ENCODE measurements around the gene DIPK1C. TPM values are rescaled to one million over a fixed set of nuclear protein-coding genes. Genes with fewer than 3 reads are reported as not detected.

DIPK1C gene
- total RNA-seq, 4 donors from 2014 or later: 0.12 to 9.1 TPM; not detected in 2

GRCh38 chr18:74447404-74448152 is 9.5 kb downstream of the DIPK1C start:
- Histone ChIP-seq H3K27me3 (no peaks in the 10 kb centered on the region), H3K4me3 (no peak overlapping the region), H3K36me3 (no peaks in the 10 kb centered on the region), H3K9me3 (no peaks in the 10 kb centered on the region), H3K27ac (no peak overlapping the region), H3K4me1 (no peaks in the 10 kb centered on the region)
- TF ChIP-seq CTCF (IDR thresholded peaks at IDR 0.05) (no peak), POLR2A (IDR thresholded peaks at IDR 0.05) (no peak)
- DNase-seq: no peak
- intact Hi-C loops (cut with DNase I; ENCODE audit: low total_unique reads): no loop called here

DNA sequence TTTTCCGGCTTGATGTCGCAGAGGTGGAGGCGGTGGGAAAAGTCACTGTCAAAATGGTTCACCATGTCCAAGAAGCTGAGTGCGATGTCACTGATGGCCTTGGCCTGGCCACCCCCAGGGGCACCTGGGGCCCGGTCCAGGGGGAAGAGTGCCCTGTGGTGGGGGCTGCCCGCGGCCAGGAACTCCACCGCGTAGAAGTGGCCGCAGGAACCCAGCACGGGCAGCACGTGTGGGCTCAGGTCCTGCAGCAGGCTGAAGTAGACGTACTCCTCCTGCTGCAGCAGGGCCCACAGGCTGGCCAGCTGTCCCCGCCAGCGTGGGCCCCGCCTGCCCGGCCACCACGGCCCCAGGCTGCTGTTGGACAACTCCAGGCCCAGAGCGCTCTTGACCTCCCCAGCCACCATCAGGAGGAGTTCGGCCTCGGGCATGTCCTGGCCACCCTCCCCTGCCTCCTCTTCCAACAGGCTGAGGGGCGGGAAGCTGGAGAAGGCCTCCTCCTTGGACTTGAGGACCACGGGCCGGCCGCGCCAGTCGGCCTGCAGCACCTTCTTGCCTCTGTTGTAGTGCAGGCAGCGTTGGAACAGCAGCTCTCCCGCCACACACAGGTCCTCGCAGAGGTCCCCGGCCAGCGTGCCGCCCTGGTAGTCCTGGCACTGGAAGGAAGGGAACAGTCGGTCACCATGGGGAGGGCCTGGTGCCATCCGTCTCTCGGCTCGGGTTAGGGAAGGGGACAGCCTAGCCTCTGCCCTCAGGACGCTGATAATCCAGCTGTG is 10.3 kb downstream of the DIPK1C start:
- no peak for DNase-seq
- TF ChIP-seq CTCF (IDR thresholded peaks at IDR 0.05): no peak
- no peak for TF ChIP-seq POLR2A (IDR thresholded peaks at IDR 0.05)
- Histone ChIP-seq H3K9me3 (no peaks in the 10 kb centered on the region), H3K4me3 (no peak overlapping the region), H3K27me3 (no peaks in the 10 kb centered on the region), H3K36me3 (no peaks in the 10 kb centered on the region), H3K27ac (no peak overlapping the region), H3K4me1 (no peaks in the 10 kb centered on the region)
- intact Hi-C loops (cut with DNase I; ENCODE audit: low total_unique reads): no loop called here

GRCh38 chr18:74446178-74446577 is 10.9 kb downstream of the DIPK1C start:
- H3K36me3 ChIP-seq: no peaks in the 10 kb centered on the region
- intact Hi-C loops (cut with DNase I; ENCODE audit: low total_unique reads): no loop called here
- TF ChIP-seq CTCF (IDR thresholded peaks at IDR 0.05) (no peak), POLR2A (IDR thresholded peaks at IDR 0.05) (no peak)
- no peaks in the 10 kb centered on the region for H3K27me3 ChIP-seq
- no peaks in the 10 kb centered on the region for H3K9me3 ChIP-seq
- no peak overlapping the region for H3K27ac ChIP-seq
- H3K4me1 ChIP-seq: no peaks in the 10 kb centered on the region
- H3K4me3 ChIP-seq: no peak overlapping the region
- no peak for DNase-seq

- Histone ChIP-seq H3K4me3 (no peak overlapping the region), H3K36me3 (no peaks in the 10 kb centered on the region), H3K27me3 (no peaks in the 10 kb centered on the region), H3K9me3 (no peaks in the 10 kb centered on the region), H3K27ac (no peak overlapping the region), H3K4me1 (no peaks in the 10 kb centered on the region)
- intact Hi-C loops (cut with DNase I; ENCODE audit: low total_unique reads): no loop called here
- DNase-seq: no peak
- no peak for TF ChIP-seq CTCF (IDR thresholded peaks at IDR 0.05)
- TF ChIP-seq POLR2A (IDR thresholded peaks at IDR 0.05): no peak
These were observed 11.5 kb downstream of the DIPK1C start for GRCh38 chr18:74445585-74445984.

DNA sequence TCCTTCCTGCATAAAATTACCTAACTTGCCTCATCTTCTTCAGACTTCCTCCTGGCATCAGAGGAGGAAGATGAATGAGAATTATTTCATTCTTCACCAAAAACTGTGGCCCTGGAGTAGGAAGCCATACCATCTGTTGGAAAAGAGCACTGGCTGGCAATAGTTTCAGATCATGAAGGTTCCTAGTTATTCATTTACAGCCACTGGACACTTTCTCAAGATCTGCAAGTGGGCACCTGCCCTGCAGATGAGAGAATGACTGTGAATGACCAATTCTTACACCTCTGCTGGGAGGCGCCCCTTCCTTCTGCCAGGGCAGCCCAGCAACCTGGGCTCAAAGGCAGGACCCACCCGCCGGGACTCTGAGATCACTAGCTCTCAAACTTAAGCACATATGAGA is 13.0 kb downstream of the DIPK1C start:
- H3K4me3 ChIP-seq: no peak overlapping the region
- no peaks in the 10 kb centered on the region for H3K4me1 ChIP-seq
- no peaks in the 10 kb centered on the region for H3K27me3 ChIP-seq
- DNase-seq: no peak
- no peaks in the 10 kb centered on the region for H3K9me3 ChIP-seq
- no peaks in the 10 kb centered on the region for H3K36me3 ChIP-seq
- H3K27ac ChIP-seq: no peak overlapping the region
- intact Hi-C loops (cut with DNase I; ENCODE audit: low total_unique reads): no loop called here
- no peak for TF ChIP-seq POLR2A (IDR thresholded peaks at IDR 0.05)
- TF ChIP-seq CTCF (IDR thresholded peaks at IDR 0.05): no peak
